ENCODE data around the gene NPTN. TPM values are rescaled to one million over a fixed set of nuclear protein-coding genes. Genes with fewer than 3 reads are reported as not detected.

The NPTN gene
- total RNA-seq, 5 donors from 2014 or later (not counting 1 experiment from before 2014, with no cell fraction given) = 24.7 to 34.9 (median 33.1) TPM

Other genes starting within 250 kb of the NPTN start
- not detected for gene REC114, start 190.2 kb downstream of the NPTN start, total RNA-seq
- under 1 TPM in 3 of 5 donors, not detected in 2; 0.66 to 0.76 (median 0.76) TPM for gene CD276, start 51.0 kb upstream of the NPTN start, total RNA-seq
- gene INSYN1, start 120.0 kb upstream of the NPTN start, total RNA-seq = not detected
- gene TBC1D21, start 240.2 kb upstream of the NPTN start, total RNA-seq = not detected

Measured in T-cell (primary cell).